A673 (cell line): ENCODE results near the gene MATR3.

Experiments used
- CTCF ChIP-seq: fragments of 300-800, 200-600 bp; sonication (generic); conservative IDR thresholded peaks from 2 replicates; pipeline ENCODE4 v1.5.1; 2017; ENCODE audit warnings: low read depth, mild to moderate bottlenecking, antibody characterized with exemption, low read length, moderate library complexity, mixed read lengths
- EZH2 ChIP-seq: fragments of 200-600 bp; sonication (generic); IDR thresholded peaks from 2 replicates; pipeline ENCODE4 v1.6.1; 2017; ENCODE audit warnings: borderline replicate concordance, low read depth, mild to moderate bottlenecking, mixed read lengths, antibody characterized with exemption, low read length; ENCODE audit not compliant: poor library complexity, severe bottlenecking

GRCh38 chr5:139306628-139307379 lies 13.3 kb downstream of the MATR3 start:
- TF ChIP-seq CTCF = no peak
- no peak for TF ChIP-seq EZH2
